ENCODE results near the gene VPS35L.
A peak's percentile ranks its signal among the peaks of the same experiment; 100 is the strongest.

VPS35L gene

DNA sequence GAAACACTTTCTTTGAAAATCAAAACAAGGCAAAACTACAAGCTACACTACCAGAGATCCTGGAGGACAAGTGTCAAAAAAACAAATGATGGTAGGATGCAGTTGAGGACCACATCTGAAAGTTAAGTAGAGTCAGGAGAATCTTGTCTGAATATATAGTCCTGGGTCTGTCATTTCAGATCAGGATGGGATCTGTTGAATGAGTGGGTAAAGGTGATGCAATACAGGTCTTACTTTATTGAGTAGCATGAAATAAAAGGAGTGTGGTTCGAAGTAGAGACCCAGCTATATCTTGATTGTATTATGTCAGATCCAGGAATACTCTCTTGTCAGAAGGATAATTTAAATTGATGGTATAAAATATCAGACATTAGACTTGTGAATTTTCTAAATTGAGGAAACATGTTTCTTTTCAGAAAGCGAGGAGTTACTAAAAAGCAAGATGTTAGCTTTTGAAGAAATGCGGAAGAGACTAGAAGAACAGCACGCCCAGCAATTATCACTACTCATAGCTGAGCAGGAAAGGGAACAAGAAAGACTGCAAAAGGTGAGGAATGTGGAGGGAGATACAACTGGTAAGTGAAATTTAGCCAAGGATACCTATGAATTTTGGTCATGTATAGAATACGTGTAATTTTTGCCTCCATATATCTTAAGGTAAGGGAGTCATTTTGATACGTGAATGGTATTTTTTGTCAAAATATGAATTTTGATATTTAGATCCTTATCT is 15.1 kb upstream of the VPS35L start:
- no peak for DNase-seq

DNA sequence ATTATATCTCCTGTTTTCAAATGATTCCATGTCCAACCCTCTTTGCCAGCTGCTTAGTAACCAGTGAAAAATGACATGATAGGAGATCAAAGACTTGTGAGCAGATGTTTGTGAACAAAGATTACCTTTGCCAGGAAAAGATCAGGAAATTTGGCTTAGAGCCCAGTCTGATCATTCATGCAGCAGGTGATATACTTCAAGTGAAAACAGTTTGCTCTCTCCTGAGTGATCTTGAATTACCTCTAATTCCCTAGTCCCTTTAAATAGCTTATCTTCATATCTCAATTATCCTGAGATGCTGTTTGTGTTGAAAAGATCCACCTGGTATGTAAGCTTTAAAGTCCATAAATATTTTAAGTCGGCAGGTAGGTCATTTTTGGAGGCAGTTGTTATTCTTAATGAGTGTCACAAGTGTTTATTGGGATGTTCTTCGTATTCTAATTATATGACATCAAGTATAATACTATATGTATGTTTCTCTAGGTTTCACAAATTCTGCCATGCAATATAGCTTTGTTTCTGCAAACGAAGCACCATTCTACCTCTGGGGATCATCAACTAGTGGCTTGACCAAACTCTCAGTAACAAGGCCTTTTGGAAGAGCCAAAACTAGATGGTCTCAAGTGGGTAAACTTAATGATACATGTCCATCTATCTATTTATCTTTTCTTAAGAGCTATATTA is 13.2 kb upstream of the VPS35L start:
- DNase-seq: no peak

DNA sequence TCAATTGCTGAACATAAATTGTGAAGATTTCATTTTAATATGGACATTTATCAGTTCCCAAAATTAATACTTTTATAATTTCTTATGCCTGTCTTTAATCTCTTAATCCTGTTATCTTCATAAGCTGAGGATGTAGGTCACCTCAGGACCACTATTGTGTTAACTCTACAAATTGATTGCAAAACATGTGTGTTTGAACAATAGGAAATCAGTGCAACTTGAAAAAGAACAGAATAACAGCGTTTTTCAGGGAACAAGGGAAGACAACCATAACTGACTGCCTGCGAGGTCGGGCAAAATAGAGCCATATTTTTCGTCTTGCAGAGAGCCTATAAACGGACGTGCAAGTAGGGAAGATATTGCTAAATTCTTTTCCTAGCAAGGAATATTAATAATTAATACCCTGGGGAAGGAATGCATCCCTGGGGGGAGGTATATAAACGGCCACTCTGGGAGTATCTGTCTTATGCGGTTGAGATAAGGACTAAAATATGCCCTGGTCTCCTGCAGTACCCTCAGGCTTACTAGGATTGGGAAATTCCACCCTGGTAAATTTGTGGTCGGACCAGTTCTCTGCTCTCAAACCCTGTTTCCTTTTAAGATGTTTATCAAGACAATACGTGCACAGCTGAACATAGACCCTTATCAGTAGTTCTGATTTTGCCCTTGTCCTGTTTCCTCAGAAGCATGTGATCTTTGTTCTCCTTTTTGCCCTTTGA is 12.1 kb upstream of the VPS35L start:
- peak; percentile 41 for DNase-seq

DNA sequence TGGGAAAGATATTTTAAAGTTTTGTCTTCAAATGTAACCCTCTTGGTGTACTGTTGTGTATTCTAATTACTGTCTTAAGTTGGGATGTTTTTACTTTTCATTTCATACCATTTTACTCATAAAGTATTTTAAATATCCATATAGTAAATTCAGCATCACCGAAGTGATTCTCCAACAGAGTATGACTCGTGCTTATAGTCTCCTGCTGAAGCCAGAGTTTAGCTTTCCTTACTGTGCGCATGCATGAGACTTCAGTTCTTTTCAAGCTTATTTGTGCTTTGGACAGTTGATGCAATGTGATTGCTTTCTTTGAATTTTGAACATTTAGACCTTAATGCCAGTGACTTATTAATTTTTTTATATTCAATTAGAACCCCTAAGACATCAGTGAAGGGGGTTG is 7.4 kb upstream of the VPS35L start:
- no peak for DNase-seq

DNA sequence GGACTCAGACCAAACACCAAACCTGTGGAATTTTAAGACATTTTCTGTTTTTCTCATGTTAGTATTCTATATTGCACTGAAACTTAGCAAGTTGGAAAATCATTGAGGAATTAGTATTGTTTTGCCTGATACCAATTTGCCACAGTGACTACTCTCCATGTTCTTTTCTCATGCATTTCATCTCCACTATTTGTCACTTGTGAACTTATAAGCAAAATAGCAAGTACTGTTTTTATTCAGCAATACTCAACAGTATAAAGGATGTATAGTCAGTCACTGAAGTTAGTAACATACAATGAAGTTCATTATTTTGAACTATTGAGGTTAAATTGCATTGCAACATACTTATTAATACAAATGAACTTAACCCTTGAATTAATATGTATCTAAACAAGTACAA is 5.8 kb upstream of the VPS35L start:
- peak; percentile 39 for DNase-seq

DNA sequence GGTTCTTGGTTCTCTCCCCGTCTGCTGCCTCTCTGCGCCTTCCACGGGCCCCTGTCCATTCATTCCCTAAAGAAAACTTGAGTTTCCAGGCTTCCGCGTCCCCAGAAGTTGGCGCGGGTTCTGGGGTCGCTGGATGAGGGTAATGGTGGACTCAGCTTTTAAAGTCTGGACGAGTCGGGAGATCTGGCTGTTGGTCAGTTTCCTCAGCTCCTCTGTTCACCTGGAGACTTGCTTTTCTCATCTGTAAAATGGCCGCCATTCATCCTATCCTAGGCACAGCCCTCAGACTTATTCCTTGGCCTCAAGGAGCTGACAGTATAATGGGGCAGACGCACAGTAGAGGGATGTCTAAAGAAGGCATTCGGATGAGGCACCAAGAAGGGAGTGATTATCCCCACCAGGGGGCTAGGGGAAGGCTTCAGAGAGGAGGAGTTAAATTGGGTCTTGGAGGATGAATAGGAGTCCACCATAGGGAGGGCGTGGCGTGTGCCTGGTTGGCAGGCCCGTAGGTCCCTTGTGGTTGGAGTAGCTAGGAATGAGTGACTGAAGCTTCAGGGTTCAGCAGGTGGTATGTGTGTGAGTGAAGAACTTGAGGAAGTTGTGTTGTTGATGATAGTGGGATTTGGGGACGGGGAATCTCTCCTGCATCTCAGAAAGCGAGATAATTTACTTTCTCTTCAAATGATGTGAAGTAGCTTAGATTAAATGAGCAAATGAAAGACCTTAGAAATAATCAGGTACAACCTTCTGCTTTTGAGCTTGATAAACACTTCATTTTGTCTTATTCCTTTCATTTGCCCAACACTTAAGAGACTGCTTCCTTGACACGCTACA is 652 bp downstream of the VPS35L start:
- DNase-seq: peak; percentile 64

DNA sequence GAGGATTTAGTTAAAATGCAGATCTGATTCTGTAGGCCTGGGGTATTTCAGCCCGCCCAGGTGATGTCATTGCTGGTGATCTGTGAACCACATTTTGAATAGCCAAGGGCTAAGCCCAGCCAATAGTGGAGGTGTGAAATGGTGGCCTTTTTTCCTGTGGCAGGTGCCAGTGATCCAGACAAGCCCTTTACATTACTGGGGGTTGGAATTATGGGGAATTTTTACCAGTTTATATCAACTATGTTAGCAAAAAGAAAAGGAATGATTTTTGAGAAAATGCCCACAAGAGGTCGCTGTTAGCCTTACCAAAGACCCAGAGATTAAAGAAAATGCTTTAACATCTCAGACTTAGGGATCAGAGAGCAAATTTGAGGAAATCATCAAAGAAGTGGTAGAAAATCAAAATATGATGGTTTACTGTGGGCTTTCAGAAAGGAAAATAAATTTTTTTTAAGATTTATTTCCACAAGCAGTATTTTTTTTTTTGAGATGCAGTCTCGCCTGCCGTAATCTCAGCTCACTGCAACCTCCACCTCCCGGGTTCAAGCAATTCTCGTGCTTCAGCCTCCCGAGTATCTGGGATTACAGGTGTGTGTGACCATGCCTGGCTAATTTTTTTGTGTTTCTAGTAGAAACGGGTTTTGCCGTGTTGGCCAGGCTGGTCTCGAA is 3.9 kb downstream of the VPS35L start:
- DNase-seq: peak; percentile 53

DNA sequence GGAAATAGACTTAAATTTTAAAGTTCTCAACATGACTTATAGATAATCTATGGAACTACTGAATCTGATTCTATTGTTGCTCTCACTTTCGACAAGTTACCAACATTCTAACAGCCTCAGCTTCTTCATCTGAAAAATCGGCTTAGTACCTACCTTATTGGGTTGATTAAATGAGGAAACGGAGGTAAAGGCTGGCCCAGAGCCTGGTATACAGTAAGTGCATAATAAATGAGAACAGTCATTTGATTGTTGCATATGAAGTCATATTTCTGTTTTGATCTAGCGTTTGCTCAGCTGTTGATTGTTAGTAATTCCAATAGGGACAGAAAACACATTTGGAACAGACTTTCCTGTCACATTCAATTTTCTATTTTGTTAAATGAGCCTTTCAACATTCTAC is 4.6 kb downstream of the VPS35L start:
- DNase-seq: no peak

DNA sequence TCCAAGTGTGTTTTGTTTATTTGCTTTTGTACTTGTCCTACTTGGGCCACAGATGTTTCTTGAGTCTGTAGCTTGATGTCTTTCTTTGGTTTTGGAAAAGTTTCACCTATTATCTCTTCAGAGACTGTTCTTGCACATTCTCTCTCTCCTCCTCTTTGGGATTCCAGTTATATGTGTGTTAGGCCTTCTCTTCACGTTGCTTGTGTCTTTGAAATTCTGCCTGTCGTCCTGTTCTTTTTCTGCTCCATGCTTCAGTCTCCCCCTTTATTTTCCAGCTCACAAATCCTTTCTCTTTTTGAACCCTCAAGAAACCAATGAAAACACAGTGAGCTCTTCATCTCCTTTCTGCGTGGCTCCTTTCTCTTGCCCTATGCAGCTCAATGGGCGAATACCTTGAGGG is 7.9 kb downstream of the VPS35L start:
- DNase-seq: no peak

DNA sequence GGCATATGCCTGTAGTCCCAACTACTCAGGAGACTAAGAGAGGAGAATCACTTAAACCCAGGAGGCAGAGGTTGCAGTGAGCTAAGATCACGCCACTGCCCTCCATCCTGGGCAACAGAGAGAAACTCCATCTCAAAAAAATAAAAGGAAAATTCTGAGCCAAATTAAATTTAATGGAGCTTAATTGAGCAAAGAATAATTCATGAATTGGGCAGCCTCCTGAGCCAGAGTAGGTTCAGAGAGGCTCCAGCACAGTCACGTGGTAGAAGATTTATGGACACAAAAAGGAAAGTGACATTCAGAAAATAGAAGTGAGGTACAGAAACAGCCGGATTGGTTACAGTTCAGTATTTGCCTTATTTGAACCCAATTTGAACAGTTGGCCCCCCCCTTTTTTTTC is 10.9 kb downstream of the VPS35L start:
- DNase-seq: no peak

DNA sequence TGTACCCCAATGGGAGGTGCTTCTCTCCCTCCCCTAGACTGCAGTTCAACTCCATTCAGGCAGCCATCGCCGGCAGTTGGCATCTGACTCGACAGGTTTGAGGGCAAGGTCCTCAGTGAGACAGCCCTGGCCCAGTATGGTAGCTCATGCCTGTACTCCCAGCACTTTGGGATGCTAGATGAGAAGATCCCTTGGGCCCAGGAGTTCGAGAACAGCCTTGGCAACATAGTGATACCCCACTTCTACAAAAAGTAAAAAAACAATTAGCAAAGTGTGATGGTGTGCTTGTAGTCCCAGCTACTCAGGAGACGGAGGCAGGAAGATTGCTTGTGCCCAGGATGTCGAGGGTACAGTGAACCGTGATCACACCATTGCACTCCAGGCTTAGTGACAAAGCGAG is 12.1 kb downstream of the VPS35L start:
- DNase-seq: no peak

DNA sequence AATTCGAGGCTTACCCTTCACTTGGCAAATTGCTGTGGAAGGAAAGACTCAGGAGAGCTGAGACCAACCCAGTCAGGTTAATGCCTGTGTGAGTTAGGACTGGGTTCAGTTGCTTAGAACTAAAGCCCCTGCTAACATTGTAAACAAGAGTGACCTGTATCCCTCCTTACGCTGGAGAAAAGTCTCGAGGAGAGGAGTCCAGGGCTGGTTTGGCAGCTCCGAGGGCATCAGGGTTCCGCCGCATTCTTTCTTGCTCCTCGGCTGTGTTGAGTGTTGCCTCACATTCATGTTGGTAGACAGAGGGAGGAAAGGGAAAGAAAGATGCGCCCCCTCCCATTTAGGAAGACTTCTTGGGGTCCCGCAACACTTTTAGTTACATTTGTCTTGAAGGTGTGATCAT is 18.5 kb downstream of the VPS35L start:
- no peak for DNase-seq

DNA sequence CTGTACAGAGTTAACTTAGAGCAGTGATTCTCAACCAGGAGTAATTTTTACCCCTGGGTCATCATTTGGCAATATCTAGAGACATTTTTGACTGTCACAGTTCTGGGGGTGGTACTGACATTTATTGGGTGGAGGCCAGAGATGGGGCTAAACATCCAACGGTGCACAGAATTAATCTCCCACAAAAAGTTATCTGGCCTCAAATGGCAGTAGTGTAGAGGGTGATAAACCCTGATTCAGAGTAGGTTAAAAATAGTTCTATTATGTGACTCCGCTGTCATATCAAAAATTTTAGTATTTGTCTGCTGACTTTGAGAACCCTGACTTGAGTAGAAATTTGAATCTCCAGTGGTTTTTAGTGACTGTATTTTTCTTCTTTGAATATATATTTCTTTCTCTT is 19.1 kb downstream of the VPS35L start:
- DNase-seq: no peak

DNA sequence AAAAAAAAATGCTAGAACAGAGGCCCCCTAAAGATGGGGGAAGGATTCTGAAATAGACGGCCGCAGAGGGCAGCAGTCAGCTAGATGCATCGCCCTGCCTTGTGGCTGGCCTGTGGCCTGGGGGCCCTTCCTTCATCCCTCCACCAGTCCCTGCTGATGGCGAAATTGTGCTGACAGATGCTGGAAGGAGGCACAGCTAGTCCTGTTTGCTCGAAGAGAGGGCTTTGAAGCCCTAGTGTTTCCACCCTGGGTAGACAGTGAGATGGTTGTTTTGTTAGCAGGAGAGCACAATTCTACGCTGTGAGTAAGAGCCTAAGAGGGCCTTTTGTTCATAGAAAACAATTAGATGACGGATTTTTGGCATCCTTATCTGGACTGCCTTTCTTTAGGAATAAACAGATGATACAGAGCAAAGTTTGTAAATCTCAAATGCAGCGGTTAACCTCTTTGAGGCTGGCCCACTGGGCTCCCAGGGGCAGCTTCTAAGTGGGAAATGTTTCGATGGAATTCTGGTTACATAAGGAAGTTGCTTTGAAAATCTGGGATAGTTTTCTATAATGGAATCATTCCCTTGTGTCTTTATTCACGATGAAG is 23.0 kb downstream of the VPS35L start:
- no peak for DNase-seq

DNA sequence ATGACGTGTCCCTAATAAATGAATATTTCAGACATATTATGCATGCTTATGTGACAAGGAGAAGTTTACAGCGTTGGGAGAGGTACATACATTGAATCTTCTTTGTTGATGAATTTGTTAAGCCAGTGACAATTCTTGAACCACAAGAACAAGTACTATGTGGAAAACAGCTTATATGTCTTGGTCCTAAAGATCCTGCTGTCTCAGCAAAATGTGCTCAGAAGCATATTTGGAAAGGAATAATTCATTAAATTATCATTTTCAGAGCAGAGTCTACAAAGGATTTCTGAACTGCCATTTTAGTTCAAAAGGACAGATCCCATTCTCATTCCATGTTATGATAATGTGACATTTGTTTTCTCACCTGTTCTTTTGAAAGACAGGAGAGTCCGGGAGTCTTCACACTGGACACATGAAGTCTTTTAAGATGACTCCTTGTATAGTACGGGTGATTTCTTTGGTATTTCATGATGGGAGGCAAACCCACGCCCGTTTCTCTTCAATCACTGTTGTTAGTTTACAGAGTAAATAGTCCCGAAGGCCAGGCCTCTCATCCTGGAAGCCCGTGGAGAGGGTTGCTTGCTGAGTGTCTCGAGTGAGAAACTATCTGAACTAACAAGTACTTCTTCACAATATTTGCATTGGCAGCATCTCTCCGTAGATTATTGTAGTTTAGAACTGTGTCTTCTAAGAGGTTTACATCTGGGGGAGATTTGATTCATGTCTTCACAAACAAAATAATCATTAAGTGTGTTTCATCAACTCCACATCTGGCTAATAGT is 26.7 kb downstream of the VPS35L start:
- no peak for DNase-seq

DNA sequence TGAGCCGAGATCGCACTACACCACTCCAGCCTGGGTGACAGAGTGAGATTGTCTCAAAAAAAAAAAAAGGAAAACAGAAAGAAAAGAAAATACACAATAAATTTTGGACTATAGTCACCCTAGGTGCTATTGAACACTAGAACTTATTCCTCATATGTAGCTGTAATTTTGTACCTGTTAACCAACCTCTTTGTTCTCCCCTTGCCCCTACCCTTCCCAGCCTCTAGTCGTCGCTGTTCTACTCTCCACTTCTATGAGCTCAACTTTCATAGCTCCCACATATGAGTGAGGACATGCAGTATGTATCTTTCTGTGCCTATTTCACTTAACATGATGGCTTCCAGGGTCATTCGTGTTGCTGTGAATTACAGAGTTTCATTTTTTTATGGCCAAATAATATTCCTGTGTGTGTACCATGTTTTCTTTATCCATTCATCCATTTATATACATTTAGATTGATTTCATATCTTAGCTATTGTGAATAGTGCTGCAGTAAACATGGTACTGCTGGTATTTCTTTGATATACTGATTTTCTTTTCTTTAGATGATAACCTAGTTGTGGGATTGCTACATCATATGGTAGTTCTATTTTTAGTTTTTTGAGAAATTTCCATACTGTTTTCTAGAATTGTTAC is 28.3 kb downstream of the VPS35L start:
- DNase-seq: peak; percentile 48

DNA sequence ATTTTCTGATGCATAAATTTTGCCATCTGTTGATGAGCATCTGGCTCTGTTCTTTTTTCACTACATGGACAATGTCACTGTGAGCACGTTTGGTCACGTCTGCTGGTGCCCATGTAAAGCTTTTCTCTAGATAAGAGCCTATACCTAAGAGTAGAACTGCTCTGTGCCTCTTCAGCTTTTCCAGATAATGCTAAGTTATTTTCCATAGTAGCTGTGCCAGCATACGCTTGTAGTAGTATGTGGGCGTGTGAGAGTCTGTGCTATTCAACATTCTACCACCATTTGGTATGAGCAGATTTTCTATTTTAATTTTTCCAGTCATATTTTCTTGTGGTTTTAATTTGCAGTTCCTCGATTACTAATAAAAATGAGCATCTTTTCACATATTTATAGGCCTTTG is 33.2 kb downstream of the VPS35L start:
- DNase-seq: no peak

DNA sequence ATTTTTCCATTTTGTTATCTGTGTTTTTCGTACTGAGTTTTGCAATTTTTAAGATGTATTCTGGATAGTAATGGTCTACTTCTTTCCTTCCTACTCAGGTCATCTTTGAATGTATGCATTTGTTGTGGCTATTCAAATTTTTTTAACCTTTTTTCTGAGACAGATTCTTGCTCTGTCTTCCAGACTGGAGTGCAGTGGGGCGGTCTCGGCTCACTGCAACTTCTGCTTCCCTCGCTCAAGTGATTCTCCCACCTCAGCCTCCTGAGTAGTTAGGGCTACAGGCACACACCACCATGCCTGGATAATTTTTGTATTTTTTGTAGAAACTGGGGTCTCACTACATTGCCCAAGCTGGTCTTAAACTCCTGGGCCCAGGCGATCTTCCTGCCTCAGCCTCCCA is 33.6 kb downstream of the VPS35L start:
- no peak for DNase-seq

DNA sequence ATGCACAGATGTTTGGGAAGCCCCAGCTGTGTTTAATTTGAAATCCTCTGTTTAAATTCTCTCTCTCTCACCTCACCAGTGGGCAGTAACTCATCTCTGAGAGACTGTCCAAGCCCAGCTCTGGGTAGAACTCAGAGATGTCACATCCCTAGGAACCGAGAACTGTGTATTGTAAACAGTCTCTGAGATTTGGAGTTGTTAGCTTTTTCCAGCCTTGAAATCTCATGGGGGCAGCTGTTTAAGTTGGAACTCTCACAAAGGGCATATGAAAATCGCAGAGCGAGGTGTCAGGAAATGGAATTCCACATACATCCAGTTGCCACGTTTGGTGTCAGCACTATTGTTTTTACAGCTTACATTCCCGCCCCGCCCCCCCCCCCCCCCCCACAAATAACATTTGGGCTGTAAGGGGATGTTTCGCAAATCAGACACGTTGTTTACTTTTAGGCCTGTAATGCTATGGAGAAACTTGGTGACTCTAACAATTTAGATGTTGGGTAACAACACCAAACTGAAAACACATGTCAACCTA is 34.3 kb downstream of the VPS35L start:
- no peak for DNase-seq

DNA sequence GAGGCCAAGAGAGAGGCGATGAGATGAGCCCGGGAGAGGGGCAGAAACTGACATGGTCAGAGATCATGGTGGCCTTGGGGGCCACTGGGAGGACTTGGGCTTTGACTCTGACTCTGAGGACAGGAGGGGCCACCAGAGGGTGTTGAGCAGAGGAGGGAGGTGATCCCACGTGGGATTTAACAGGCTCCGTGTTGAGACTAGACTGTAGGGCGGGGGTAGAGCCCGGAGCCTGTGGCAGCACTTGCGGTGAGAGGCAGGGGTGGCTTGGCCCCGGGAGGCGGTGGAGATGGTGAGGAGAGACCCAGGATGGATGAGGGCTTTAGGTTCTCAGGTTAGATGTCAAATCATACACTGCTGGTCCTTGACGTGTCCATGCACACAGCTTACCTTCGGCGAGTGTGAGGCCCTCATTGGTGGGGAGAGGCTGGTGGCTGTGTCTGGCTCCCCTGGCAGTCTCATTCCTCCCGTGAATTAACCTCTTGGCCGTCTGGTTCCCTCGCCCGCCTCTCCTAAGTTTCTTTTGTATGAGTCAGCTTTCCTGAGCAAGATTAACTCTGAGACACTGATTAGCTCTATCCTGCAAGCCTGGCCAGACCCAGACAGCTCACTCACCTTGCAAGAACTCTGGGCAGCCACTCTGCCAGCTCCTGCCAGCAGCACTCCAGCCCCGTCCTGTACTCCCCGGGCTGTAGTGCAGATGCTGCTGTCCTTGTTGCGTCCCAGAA is 39.7 kb downstream of the VPS35L start:
- DNase-seq: no peak
